SW 1271 (cell line): ENCODE results near the gene C12orf42.

Source experiments
- DNase-seq, 2 experiments: peaks; one replicate each; lab custom pipeline; 2025; lab: John Stamatoyannopoulos, UW

Gene C12orf42

DNA sequence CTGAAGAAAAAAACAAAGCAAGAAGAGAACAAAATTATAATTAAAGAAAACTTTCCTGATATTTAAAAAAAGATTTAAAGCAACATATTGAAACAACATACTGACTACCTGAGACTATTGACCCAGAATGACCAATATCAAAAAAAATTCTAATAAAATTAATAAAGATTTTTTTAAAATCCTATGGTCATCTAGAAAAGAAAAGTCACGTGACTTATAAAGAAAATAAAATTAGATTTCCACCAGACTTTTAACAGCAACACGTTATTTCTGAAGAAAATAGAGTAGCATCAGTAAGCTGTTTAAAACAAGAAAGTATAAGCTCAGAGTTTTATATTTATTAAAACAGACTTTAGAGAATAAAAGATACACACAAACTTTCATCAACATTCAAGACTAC, 238.0 kb downstream of the C12orf42 start:
- no peak for DNase-seq
